ENCODE measurements around the gene SLC9A1.
A peak's percentile ranks its signal among the peaks of the same experiment; 100 is the strongest.

SLC9A1 gene

GRCh38 chr1:27150183-27150582 is 4.7 kb downstream of the SLC9A1 start:
- no peak for DNase-seq

- no peak for DNase-seq
Measured at GRCh38 chr1:27149762-27150113, 5.2 kb downstream of the SLC9A1 start.

- DNase-seq: no peak
Measured at GRCh38 chr1:27149084-27149761, 5.7 kb downstream of the SLC9A1 start.

- DNase-seq: no peak
Measured at GRCh38 chr1:27148591-27148990, 6.3 kb downstream of the SLC9A1 start.

GRCh38 chr1:27147842-27148518 is 6.9 kb downstream of the SLC9A1 start:
- DNase-seq: no peak

GRCh38 chr1:27145934-27146354 is 9.0 kb downstream of the SLC9A1 start:
- no peak for DNase-seq

GRCh38 chr1:27144920-27145661 is 9.8 kb downstream of the SLC9A1 start:
- DNase-seq: no peak

- DNase-seq: no peak
Measured at GRCh38 chr1:27144049-27144748, 10.7 kb downstream of the SLC9A1 start.

GRCh38 chr1:27143401-27143800 is 11.5 kb downstream of the SLC9A1 start:
- no peak for DNase-seq

GRCh38 chr1:27142464-27142863 is 12.5 kb downstream of the SLC9A1 start:
- no peak for DNase-seq

- DNase-seq: no peak
Measured at GRCh38 chr1:27141266-27142003, 13.5 kb downstream of the SLC9A1 start.

- no peak for DNase-seq
Measured at GRCh38 chr1:27139980-27140379, 14.9 kb downstream of the SLC9A1 start.

- DNase-seq: no peak
Measured at GRCh38 chr1:27138927-27139326, 16.0 kb downstream of the SLC9A1 start.

- no peak for DNase-seq
Measured at GRCh38 chr1:27138368-27138767, 16.6 kb downstream of the SLC9A1 start.

GRCh38 chr1:27137544-27138075 is 17.3 kb downstream of the SLC9A1 start:
- no peak for DNase-seq

- DNase-seq: peak; percentile 69
Measured at GRCh38 chr1:27136998-27137542, 17.9 kb downstream of the SLC9A1 start.

GRCh38 chr1:27136236-27136551 is 18.7 kb downstream of the SLC9A1 start:
- DNase-seq: no peak

GRCh38 chr1:27135541-27136235 is 19.2 kb downstream of the SLC9A1 start:
- no peak for DNase-seq

GRCh38 chr1:27133991-27134390 is 20.9 kb downstream of the SLC9A1 start:
- no peak for DNase-seq

GRCh38 chr1:27133158-27133557 is 21.8 kb downstream of the SLC9A1 start:
- DNase-seq: no peak

- no peak for DNase-seq
Measured at GRCh38 chr1:27132624-27133023, 22.3 kb downstream of the SLC9A1 start.

- no peak for DNase-seq
Measured at GRCh38 chr1:27132147-27132546, 22.8 kb downstream of the SLC9A1 start.

All from activated T-cell treated with anti-CD3 and anti-CD28 coated beads, Interleukin-2, amount 50 U/mL, for 1 hour (primary cell).